ENCODE data around the gene ARHGAP35. TPM values are rescaled to one million over a fixed set of nuclear protein-coding genes. Genes with fewer than 3 reads are reported as not detected.

ARHGAP35 gene
- total RNA-seq, 2 experiments from 2014 or later, result 24.7 to 25.5 TPM

DNA sequence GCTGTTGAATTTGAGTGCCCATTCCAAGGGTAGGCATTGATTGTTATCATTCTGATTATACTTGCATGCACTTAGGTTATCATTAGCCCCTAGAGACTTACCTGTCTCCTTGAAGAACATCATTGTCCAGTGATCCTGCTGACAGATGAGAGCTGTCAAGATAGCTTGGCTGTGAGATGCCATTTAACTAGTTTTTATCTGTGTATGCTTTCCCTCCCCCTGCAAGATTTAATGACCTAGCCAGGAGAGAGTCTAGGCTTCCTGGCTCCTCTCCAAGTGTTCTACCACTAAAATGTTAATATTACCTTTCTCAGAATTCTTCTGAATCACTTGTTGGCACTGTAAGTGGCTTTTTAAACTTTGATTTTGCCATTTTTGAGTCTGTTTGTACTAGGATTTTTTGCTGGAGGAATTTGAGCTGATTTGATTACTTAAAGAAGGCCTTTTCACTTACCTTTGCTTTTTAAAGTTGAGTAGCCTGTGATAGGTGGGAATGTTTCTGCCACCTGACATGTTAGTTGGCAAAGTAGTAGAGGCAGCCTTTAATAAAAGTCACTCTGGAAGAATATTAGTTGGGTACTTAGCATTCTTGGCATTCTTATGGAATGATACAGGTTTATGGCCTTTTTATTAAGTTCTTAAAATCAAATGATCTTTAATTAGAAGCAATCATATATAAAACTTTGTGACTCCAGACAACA, 41.1 kb downstream of the ARHGAP35 start:
- H3K9me3 Mint-ChIP-seq, result no peaks in the 10 kb centered on the region
- H3K4me3 Mint-ChIP-seq, result no peak overlapping the region
- ChIA-PET CTCF (interaction anchor here (0.8 kb wide), 1 partner anchor 9 kb away, joined by 4 read pairs; no protein-coding TSS in a partner anchor), POLR2A (no interaction called here)
- H3K27me3 Mint-ChIP-seq, result no peaks in the 10 kb centered on the region
- H3K36me3 Mint-ChIP-seq (ENCODE audit: low read depth), result no peaks in the 10 kb centered on the region
- peaks cover 15% of the 10 kb centered on the region for H3K4me1 Mint-ChIP-seq
- no peak overlapping the region for H3K27ac Mint-ChIP-seq
- DNase-seq, result no peak

DNA sequence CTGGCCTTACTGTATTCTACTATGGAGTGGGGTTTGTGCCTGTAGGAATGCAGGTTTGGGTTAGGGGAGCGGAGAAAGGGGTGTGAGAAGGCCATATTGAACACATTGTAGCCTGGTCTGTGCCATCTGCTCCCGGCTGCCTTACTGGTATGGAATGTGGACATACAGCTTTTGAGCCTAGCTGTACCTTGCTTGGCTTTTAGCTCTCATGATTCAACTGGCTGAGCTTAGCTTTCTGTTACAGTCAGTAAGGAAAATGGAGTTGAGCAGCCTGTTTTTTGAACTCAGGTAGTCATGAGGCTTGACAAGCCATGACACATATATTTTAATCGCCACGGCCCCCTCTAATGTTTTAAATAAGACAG, 41.6 kb downstream of the ARHGAP35 start:
- Mint-ChIP-seq H3K4me1 (peaks cover 15% of the 10 kb centered on the region), H3K27me3 (no peaks in the 10 kb centered on the region), H3K36me3 (ENCODE audit: low read depth) (no peaks in the 10 kb centered on the region), H3K27ac (no peak overlapping the region), H3K9me3 (no peaks in the 10 kb centered on the region), H3K4me3 (no peak overlapping the region)
- DNase-seq, result no peak
- ChIA-PET CTCF (interaction anchor here (0.9 kb wide), 1 partner anchor 19 kb away, joined by 3 read pairs; no protein-coding TSS in a partner anchor), POLR2A (interaction anchor here (0.6 kb wide), 1 partner anchor 39 kb away, joined by 4 read pairs; no protein-coding TSS in a partner anchor)

DNA sequence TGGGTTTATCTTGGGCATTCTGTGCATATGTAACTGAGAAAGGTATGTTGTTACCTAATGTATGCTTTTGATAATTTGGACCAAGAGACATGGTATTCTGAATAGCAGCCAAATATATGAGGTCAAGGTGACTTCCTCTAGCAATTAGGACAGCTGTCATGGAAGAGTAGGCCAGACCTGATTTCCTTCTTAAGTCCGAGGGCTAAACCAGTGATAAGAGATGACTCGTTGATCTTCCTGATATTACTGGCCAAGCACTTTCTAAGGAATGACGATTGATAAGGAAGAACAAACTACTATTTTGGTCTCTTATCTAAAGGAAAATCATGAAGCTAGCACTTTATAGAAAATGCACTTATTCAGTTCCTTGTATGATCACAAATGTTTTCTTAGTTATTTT, 42.7 kb downstream of the ARHGAP35 start:
- DNase-seq, result no peak
- no peaks in the 10 kb centered on the region for H3K36me3 Mint-ChIP-seq (ENCODE audit: low read depth)
- ChIA-PET POLR2A (no interaction called here), CTCF (interaction anchor here (0.7 to 1.0 kb wide), 2 partner anchors 10 to 41 kb away, joined by 3 read pairs; no protein-coding TSS in a partner anchor)
- H3K4me3 Mint-ChIP-seq, result no peak overlapping the region
- H3K27me3 Mint-ChIP-seq, result no peaks in the 10 kb centered on the region
- no peaks in the 10 kb centered on the region for H3K9me3 Mint-ChIP-seq
- peaks cover 15% of the 10 kb centered on the region for H3K4me1 Mint-ChIP-seq
- H3K27ac Mint-ChIP-seq, result no peak overlapping the region

DNA sequence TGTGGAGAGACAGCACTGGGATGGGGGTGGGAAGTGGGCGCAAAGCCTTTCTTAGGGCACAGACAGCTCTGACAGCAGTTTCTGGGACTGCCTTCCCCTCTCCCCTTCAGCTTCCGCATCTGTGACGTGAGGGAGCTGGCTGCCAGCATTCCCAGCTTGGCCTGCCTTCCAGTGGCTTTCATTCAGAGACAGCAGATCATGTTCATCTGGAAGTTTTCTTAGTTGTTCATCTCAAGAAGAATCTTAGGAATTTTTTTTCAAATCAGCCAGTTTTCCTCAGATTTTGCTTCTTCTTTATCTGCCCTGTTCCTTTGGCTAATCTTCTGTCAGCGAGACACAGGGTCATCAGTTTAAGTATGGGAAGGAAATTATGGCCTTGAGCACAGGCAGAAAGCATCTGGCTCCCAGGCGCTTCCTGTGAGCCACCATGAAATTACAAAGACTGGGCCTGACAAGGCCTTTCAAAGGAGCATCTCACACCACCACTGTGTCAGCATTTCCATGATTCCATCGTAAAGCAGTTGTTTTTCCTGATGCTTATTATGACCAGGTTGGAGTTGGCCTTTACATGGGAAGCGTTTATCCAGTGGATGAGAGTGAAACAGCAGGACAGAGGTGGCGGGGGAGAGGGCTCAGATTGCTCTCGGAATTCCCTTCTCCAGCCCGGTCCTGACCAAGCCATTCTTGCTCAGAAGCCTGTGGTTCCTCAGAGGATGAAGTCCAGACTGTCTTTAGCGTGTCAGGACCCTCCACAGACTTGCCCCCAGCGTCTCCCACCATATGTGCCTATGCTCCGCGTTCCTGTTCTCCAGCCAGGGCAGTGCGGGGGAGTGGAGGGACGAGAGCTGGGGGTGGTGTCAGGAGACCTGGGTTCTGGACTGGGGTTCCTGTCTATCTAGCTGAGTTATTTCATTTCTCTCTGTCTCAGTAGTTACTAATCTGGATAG, 43.6 kb downstream of the ARHGAP35 start:
- no peaks in the 10 kb centered on the region for H3K9me3 Mint-ChIP-seq
- no peak overlapping the region for H3K27ac Mint-ChIP-seq
- H3K4me1 Mint-ChIP-seq, result peaks cover 17% of the 10 kb centered on the region
- H3K36me3 Mint-ChIP-seq (ENCODE audit: low read depth), result no peaks in the 10 kb centered on the region
- no peak for DNase-seq
- H3K4me3 Mint-ChIP-seq, result no peak overlapping the region
- no peaks in the 10 kb centered on the region for H3K27me3 Mint-ChIP-seq
- ChIA-PET CTCF (interaction anchor here (0.6 kb wide), 1 partner anchor 16 kb away, joined by 7 read pairs; no protein-coding TSS in a partner anchor), POLR2A (no interaction called here)

DNA sequence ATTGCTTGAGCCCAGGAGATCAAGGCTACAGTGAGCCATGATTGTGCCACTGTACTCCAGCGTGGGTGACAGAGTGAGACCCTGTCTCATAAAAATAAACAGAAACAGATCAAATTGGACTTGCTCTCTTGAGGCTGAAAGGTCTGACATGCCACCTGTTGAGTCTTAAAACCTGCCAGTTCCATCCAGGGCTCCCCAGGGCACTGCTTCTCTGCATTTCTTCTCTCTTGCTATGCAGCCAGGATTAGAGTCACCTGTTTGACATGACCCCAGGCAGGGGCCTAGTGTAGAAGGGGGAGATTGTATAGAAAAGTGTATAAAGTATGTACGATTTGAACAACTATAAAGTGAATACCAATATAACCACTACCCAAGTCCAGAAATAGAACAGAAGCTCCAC, 45.4 kb downstream of the ARHGAP35 start:
- Mint-ChIP-seq H3K27me3 (no peaks in the 10 kb centered on the region), H3K36me3 (ENCODE audit: low read depth) (peaks cover 4% of the 10 kb centered on the region), H3K4me3 (no peak overlapping the region), H3K4me1 (peaks cover 18% of the 10 kb centered on the region), H3K27ac (no peak overlapping the region), H3K9me3 (no peaks in the 10 kb centered on the region)
- no peak for DNase-seq
- ChIA-PET POLR2A (no interaction called here), CTCF (interaction anchor here (1.5 kb wide), 1 partner anchor 10 kb away, joined by 4 read pairs; no protein-coding TSS in a partner anchor)

DNA sequence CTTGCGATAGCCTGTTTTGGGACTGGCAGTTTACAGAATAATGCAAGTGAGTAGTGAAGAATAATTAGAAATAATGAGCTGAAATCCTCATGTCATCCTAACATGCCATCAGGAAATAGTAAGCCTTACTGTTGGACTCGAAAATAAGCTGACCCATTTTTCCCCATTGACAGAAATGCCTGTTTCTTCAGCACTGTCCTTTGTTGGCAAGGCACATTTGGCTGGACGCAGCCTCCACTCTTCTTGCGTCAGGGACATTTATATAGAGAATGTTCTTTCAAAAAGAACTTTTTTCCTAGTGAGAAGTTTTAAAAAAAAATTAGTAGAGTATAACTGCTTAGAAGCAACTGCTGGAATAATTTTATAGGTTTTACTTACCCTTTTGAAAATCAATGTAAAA, 47.1 kb downstream of the ARHGAP35 start:
- Mint-ChIP-seq H3K27me3 (no peaks in the 10 kb centered on the region), H3K4me1 (peaks cover 17% of the 10 kb centered on the region), H3K27ac (no peak overlapping the region), H3K36me3 (ENCODE audit: low read depth) (peaks cover 4% of the 10 kb centered on the region), H3K9me3 (no peaks in the 10 kb centered on the region), H3K4me3 (no peak overlapping the region)
- CTCF ChIA-PET, result interaction anchor here (1.5 to 1.6 kb wide), 2 partner anchors 11 to 127 kb away, joined by 3 read pairs; no protein-coding TSS in a partner anchor
- POLR2A ChIA-PET, result no interaction called here
- no peak for DNase-seq

DNA sequence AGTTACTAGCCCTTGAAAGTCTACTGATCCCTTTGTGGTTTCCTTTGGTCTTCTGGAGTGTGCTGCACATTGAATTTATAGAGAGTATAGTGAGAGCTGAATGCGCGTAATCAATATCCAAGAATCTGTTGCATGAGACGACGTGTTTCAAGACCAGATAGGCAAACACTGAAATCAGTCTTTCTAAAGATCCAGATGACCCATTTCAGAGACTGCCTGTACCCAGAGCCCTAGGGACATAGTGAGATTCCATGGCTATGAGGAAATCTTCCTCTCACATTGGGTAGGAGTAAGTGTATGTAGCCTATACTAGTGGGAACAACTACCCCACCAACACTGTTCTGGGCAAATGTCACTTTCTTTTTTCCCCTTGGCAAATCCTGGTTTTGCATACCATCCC, 48.6 kb downstream of the ARHGAP35 start:
- peaks cover 4% of the 10 kb centered on the region for H3K36me3 Mint-ChIP-seq (ENCODE audit: low read depth)
- DNase-seq, result no peak
- H3K4me1 Mint-ChIP-seq, result peaks cover 20% of the 10 kb centered on the region
- no peaks in the 10 kb centered on the region for H3K9me3 Mint-ChIP-seq
- ChIA-PET CTCF (interaction anchor here (1.6 kb wide), 1 partner anchor 12 kb away, joined by 3 read pairs; no protein-coding TSS in a partner anchor), POLR2A (no interaction called here)
- H3K27ac Mint-ChIP-seq, result no peak overlapping the region
- H3K27me3 Mint-ChIP-seq, result no peaks in the 10 kb centered on the region
- H3K4me3 Mint-ChIP-seq, result no peak overlapping the region

Other genes with a start within 250 kb of the ARHGAP35 start
- 10 to 100 TPM; 14.0 to 14.7 TPM for gene PTGIR, start 235.9 kb upstream of the ARHGAP35 start, total RNA-seq
- not detected for gene GNG8, start 224.8 kb upstream of the ARHGAP35 start, total RNA-seq
- under 1 TPM; 0.31 to 0.42 TPM for gene DACT3, start 199.8 kb upstream of the ARHGAP35 start, total RNA-seq
- 100 to 1,000 TPM; 175 to 178 TPM for gene PRKD2, start 143.9 kb upstream of the ARHGAP35 start, total RNA-seq
- gene FKRP, start 114.9 kb upstream of the ARHGAP35 start, total RNA-seq, result 10 to 100 TPM; 16.9 to 20.5 TPM
- gene STRN4, start 114.5 kb upstream of the ARHGAP35 start, total RNA-seq, result 10 to 100 TPM; 77.9 to 86.4 TPM
- 100 to 1,000 TPM; 104 to 108 TPM for gene SLC1A5, start 72.4 kb upstream of the ARHGAP35 start, total RNA-seq
- 100 to 1,000 TPM; 130 to 136 TPM for gene AP2S1, start 10.2 kb upstream of the ARHGAP35 start, total RNA-seq
- not detected for gene NPAS1, start 158.8 kb downstream of the ARHGAP35 start, total RNA-seq
- gene TMEM160, start 187.6 kb downstream of the ARHGAP35 start, total RNA-seq, result 10 to 100 TPM; 41.6 to 56.6 TPM

Measured in activated CD4-positive, alpha-beta T cell treated with anti-CD3 and anti-CD28 coated beads, Interleukin-2, amount 10 ng/mL, durations not matched to agents 7 days and 5 days (primary cell).